NCI-H460 (cell line): Measurements from ENCODE around the gene SNX5. TPM values are rescaled to one million over a fixed set of nuclear protein-coding genes. Genes with fewer than 3 reads are reported as not detected.

Experiments used
- small RNA-seq, 2 experiments: library from RNA; depleted of rRNA; stranded (forward); fragments of <200 nt; gene quantifications; one replicate each; pipeline ENCODE3, GENCODE V24; 2014
- total RNA-seq: library from RNA; depleted of rRNA; stranded (reverse); fragments of >200 nt; shearing (Covaris generic); gene quantifications from 2 replicates; pipeline ENCODE4 v1.2.3, GENCODE V29; 2014; rRNA removed

SNX5 gene
- total RNA-seq, 1 experiment from 2014 or later: 213 TPM

Small RNA genes lying within 50 kb of the gene (small RNA-seq; reads per million reads assigned to genes)
- gene RNU6-192P (0 reads per million in 2 experiments), gene SNORD17 (126 to 717 reads per million in 2 experiments)

Other genes starting within 250 kb of the SNX5 start
- 27.4 and 28.0 TPM in 2 replicates for gene MGME1, start 224 bp upstream of the SNX5 start, total RNA-seq
- gene OVOL2, start 89.1 kb upstream of the SNX5 start, total RNA-seq: not detected in 2 replicates
- gene KAT14, start 169.1 kb upstream of the SNX5 start, total RNA-seq: 6.3 and 7.3 TPM in 2 replicates
- 32.4 and 38.0 TPM in 2 replicates for gene PET117, start 169.1 kb upstream of the SNX5 start, total RNA-seq